ENCODE measurements around the gene CFAP57. TPM values are rescaled to one million over a fixed set of nuclear protein-coding genes. Genes with fewer than 3 reads are reported as not detected.

The CFAP57 gene
- total RNA-seq, 4 donors from 2014 or later, result 0.12 to 0.46 TPM; not detected in 2

- ATAC-seq (ENCODE audit: low FRiP score), result peak; percentile 37
- DNase-seq (ENCODE audit: low spot score), result no peak
- no peak for TF ChIP-seq CTCF (IDR thresholded peaks at IDR 0.05)
Measured at GRCh38 chr1:43274125-43274803, 102.1 kb downstream of the CFAP57 start.

- TF ChIP-seq CTCF (IDR thresholded peaks at IDR 0.05), result no peak
- DNase-seq (ENCODE audit: low spot score) (no peak), ATAC-seq (ENCODE audit: low FRiP score) (no peak)
Measured at GRCh38 chr1:43274804-43275180, 102.7 kb downstream of the CFAP57 start.

- DNase-seq (ENCODE audit: low spot score), result no peak
- ATAC-seq (ENCODE audit: low FRiP score), result no peak
- TF ChIP-seq CTCF (IDR thresholded peaks at IDR 0.05), result no peak
Measured at GRCh38 chr1:43275826-43276620, 103.9 kb downstream of the CFAP57 start.

- no peak for DNase-seq (ENCODE audit: low spot score)
- ATAC-seq (ENCODE audit: low FRiP score), result no peak
- no peak for TF ChIP-seq CTCF (IDR thresholded peaks at IDR 0.05)
Measured at GRCh38 chr1:43276673-43277072, 104.5 kb downstream of the CFAP57 start.

- no peak for TF ChIP-seq CTCF (IDR thresholded peaks at IDR 0.05)
- DNase-seq (ENCODE audit: low spot score) (no peak), ATAC-seq (ENCODE audit: low FRiP score) (no peak)
Measured at GRCh38 chr1:43277116-43277876, 105.2 kb downstream of the CFAP57 start.

- DNase-seq (ENCODE audit: low spot score) (no peak), ATAC-seq (ENCODE audit: low FRiP score) (no peak)
- no peak for TF ChIP-seq CTCF (IDR thresholded peaks at IDR 0.05)
Measured at GRCh38 chr1:43279161-43279560, 107.0 kb downstream of the CFAP57 start.

All from omental fat pad (tissue), 4 donors.